ENCODE results near the gene SLC34A3. TPM values are rescaled to one million over a fixed set of nuclear protein-coding genes. Genes with fewer than 3 reads are reported as not detected.
A peak's percentile ranks its signal among the peaks of the same experiment; 100 is the strongest.

The SLC34A3 gene
- total RNA-seq, 2 experiments from 2014 or later, result not detected

DNA sequence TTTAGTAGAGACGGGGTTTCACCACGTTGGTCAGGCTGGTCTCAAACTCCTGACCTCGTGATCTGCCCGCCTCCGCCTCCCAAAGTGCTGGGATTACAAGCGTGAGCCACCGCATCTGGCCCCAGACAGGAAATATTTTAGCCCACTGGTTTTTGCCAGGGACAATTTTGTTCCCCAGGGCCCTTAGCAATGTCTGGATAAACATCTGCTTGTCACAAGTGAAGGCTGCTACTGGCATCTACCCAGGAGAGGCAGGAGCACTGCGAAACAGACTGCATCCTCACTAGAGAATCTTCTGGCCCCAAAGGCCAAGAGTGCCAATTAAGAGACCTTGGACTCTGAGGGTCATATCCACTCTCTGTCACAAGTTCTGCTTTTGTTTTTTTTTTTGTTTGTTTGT is 27.7 kb upstream of the SLC34A3 start:
- Histone ChIP-seq H3K9me2 (ENCODE audit: insufficient read depth, low read length) (no peaks in the 10 kb centered on the region), H3K9me3 (ENCODE audit: low read length) (no peaks in the 10 kb centered on the region), H3K4me2 (ENCODE audit: low read length) (peak overlapping the region; percentile 97), H3K4me1 (ENCODE audit: insufficient read depth, low read length, poor library complexity, severe bottlenecking) (peaks cover 44% of the 10 kb centered on the region), H2AFZ (ENCODE audit: low read length) (no peak overlapping the region), H4K20me1 (ENCODE audit: insufficient read depth, low read length) (peaks cover 14% of the 10 kb centered on the region; the same call in 1 of the 2 replicates), H3K79me2 (ENCODE audit: insufficient read depth, low read depth, low read length) (peaks cover 62% of the 10 kb centered on the region), H3K27ac (ENCODE audit: low read depth, low read length, poor library complexity, severe bottlenecking) (peak overlapping the region; percentile 17), H3K36me3 (ENCODE audit: insufficient read depth, low read length) (peaks cover 12% of the 10 kb centered on the region; the same call in 1 of the 2 replicates), H3K4me3 (ENCODE audit: low read depth, low read length, poor library complexity, severe bottlenecking) (peak overlapping the region; percentile 76)
- CTCF ChIA-PET (ENCODE audit: unreplicated experiment), result no interaction called here
- no peak for DNase-seq (ENCODE audit: low spot score)
- no TSS peak for BruUV-seq (replicated peaks)
- TF ChIP-seq EZH2phosphoT487 (IDR thresholded peaks at IDR 0.05; ENCODE audit: borderline replicate concordance, low read depth, low read length), result no peak
- TF ChIP-seq, protein P1, sequence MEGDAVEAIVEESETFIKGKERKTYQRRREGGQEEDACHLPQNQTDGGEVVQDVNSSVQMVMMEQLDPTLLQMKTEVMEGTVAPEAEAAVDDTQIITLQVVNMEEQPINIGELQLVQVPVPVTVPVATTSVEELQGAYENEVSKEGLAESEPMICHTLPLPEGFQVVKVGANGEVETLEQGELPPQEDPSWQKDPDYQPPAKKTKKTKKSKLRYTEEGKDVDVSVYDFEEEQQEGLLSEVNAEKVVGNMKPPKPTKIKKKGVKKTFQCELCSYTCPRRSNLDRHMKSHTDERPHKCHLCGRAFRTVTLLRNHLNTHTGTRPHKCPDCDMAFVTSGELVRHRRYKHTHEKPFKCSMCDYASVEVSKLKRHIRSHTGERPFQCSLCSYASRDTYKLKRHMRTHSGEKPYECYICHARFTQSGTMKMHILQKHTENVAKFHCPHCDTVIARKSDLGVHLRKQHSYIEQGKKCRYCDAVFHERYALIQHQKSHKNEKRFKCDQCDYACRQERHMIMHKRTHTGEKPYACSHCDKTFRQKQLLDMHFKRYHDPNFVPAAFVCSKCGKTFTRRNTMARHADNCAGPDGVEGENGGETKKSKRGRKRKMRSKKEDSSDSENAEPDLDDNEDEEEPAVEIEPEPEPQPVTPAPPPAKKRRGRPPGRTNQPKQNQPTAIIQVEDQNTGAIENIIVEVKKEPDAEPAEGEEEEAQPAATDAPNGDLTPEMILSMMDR (conservative IDR thresholded peaks at IDR 0.05; ENCODE audit: low read length), result no peak
- intact Hi-C loops (cut with micrococcal nuclease; ENCODE audit: unreplicated experiment), result loop anchor here (1.0 kb wide), 1 partner anchor 85 kb away; no protein-coding TSS in a partner anchor
- POLR2A ChIA-PET, result interaction anchor here (0.5 to 1.1 kb wide), 3 partner anchors 16 to 663 kb away, joined by 3 to 6 read pairs (median 5); no protein-coding TSS in a partner anchor

DNA sequence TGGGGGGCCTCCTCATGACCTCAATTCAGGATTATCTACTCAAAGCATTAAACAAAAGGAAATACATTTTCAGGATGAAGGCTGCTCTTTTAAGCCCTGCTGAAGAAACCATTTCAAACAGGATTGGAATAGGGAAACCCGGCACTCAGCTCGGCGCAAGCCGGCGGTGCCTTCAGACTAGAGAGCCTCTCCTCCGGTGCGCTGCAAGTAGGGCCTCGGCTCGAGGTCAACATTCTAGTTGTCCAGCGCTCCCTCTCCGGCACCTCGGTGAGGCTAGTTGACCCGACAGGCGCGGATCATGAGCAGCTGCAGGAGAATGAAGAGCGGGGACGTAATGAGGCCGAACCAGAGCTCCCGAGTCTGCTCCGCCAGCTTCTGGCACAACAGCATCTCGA is 26.0 kb upstream of the SLC34A3 start:
- Histone ChIP-seq H3K4me2 (ENCODE audit: low read length) (peak overlapping the region; percentile 97), H3K36me3 (ENCODE audit: insufficient read depth, low read length) (peaks cover 23% of the 10 kb centered on the region), H3K4me3 (ENCODE audit: low read depth, low read length, poor library complexity, severe bottlenecking) (peak overlapping the region; percentile 92), H3K79me2 (ENCODE audit: insufficient read depth, low read depth, low read length) (peaks cover 62% of the 10 kb centered on the region), H3K9me3 (ENCODE audit: low read length) (no peaks in the 10 kb centered on the region), H3K27ac (ENCODE audit: low read depth, low read length, poor library complexity, severe bottlenecking) (peak overlapping the region; percentile 57), H3K9me2 (ENCODE audit: insufficient read depth, low read length) (no peaks in the 10 kb centered on the region), H2AFZ (ENCODE audit: low read length) (no peak overlapping the region), H4K20me1 (ENCODE audit: insufficient read depth, low read length) (peaks cover 14% of the 10 kb centered on the region; the same call in 1 of the 2 replicates), H3K4me1 (ENCODE audit: insufficient read depth, low read length, poor library complexity, severe bottlenecking) (peaks cover 44% of the 10 kb centered on the region)
- no TSS peak for BruUV-seq (replicated peaks)
- ChIA-PET CTCF (ENCODE audit: unreplicated experiment) (no interaction called here), POLR2A (interaction anchor here (0.9 to 1.5 kb wide), 5 partner anchors 11 to 73 kb away, joined by 3 to 4 read pairs (median 4); partner anchors contain the start of gene RNF208)
- intact Hi-C loops (cut with micrococcal nuclease; ENCODE audit: unreplicated experiment), result no loop called here
- DNase-seq (ENCODE audit: low spot score), result no peak
- TF ChIP-seq EZH2phosphoT487 (IDR thresholded peaks at IDR 0.05; ENCODE audit: borderline replicate concordance, low read depth, low read length), result no peak
- TF ChIP-seq, protein P1 (conservative IDR thresholded peaks at IDR 0.05; ENCODE audit: low read length), result no peak
